GM23338 (cell line): ENCODE data around the gene STPG1. TPM values are rescaled to one million over a fixed set of nuclear protein-coding genes. Genes with fewer than 3 reads are reported as not detected.

Experiments used
- ATAC-seq: fragments of 200-7000 bp; cut with Tn5 transposase; 3 replicates; pipeline ENCODE4 v1.9.1; 2020
- DNase-seq: peaks from one replicate; pipeline ENCODE4 v3.0.0-alpha.2; 2015; ENCODE audit warnings: low spot score
- H2AFZ ChIP-seq: fragments of 200-600 bp; sonication (generic); 2 replicates; pipeline ENCODE4 v1.8.0; 2016; ENCODE audit warnings: antibody characterized with exemption, mild to moderate bottlenecking, moderate library complexity
- H3F3A ChIP-seq: fragments of 200-600 bp; sonication (generic); replicated peaks from 2 replicates; pipeline ENCODE4 v1.8.0; 2017; ENCODE audit warnings: antibody characterized with exemption, mixed run types, low read depth
- H3K27ac ChIP-seq: fragments of 200-600 bp; sonication (generic); 2 replicates; pipeline ENCODE4 v1.6.1; 2016; ENCODE audit warnings: low read depth
- H3K27me3 ChIP-seq: fragments of 200-600 bp; sonication (generic); 2 replicates; pipeline ENCODE4 v1.8.0; 2016; ENCODE audit warnings: mild to moderate bottlenecking, mixed run types, moderate library complexity; ENCODE audit not compliant: insufficient read depth
- H3K36me3 ChIP-seq: fragments of 200-600 bp; sonication (generic); 2 replicates; pipeline ENCODE4 v1.8.0; 2016; ENCODE audit warnings: mild to moderate bottlenecking; ENCODE audit not compliant: insufficient read depth
- H3K4me1 ChIP-seq: fragments of 200-600 bp; sonication (generic); 2 replicates; pipeline ENCODE4 v1.8.0; 2016; ENCODE audit warnings: mild to moderate bottlenecking, moderate library complexity; ENCODE audit not compliant: insufficient read depth
- H3K4me2 ChIP-seq: fragments of 200-600 bp; sonication (generic); 2 replicates; pipeline ENCODE4 v1.7.1; 2017; ENCODE audit warnings: mixed run types
- H3K4me3 ChIP-seq: fragments of 200-600 bp; sonication (generic); 2 replicates; pipeline ENCODE4 v1.6.1; 2016; ENCODE audit warnings: mixed run types
- H3K79me2 ChIP-seq: fragments of 200-600 bp; sonication (generic); replicated peaks from 2 replicates; pipeline ENCODE4 v1.8.0; 2017; ENCODE audit warnings: mild to moderate bottlenecking; ENCODE audit not compliant: insufficient read depth
- H3K9me2 ChIP-seq: fragments of 200-600 bp; sonication (generic); 2 replicates; pipeline ENCODE4 v1.8.0; 2017; ENCODE audit not compliant: insufficient read depth
- H4K20me1 ChIP-seq: fragments of 200-600 bp; sonication (generic); replicated peaks from 2 replicates; pipeline ENCODE4 v1.8.0; 2017; ENCODE audit warnings: mild to moderate bottlenecking; ENCODE audit not compliant: insufficient read depth
- H3K27ac Mint-ChIP-seq: 2 replicates; pipeline ENCODE4 v1.8.0; 2020; ENCODE audit warnings: inconsistent platforms, mild to moderate bottlenecking, moderate library complexity, mixed read lengths
- H3K27me3 Mint-ChIP-seq: 3 replicates; pipeline ENCODE4 v1.8.0; 2022; ENCODE audit warnings: low read depth, mild to moderate bottlenecking, moderate library complexity, mixed read lengths, inconsistent platforms; ENCODE audit not compliant: insufficient read depth, poor library complexity
- H3K36me3 Mint-ChIP-seq: 3 replicates; pipeline ENCODE4 v1.8.0; 2021; ENCODE audit warnings: low read depth, mild to moderate bottlenecking, inconsistent platforms, moderate library complexity, mixed read lengths
- H3K4me1 Mint-ChIP-seq: 3 replicates; pipeline ENCODE4 v1.8.0; 2020; ENCODE audit warnings: mild to moderate bottlenecking, inconsistent platforms, mixed read lengths
- H3K4me3 Mint-ChIP-seq: 3 replicates; pipeline ENCODE4 v1.8.0; 2021; ENCODE audit warnings: moderate library complexity, mild to moderate bottlenecking, inconsistent platforms, mixed read lengths
- H3K9me3 Mint-ChIP-seq: 3 replicates; pipeline ENCODE4 v1.8.0; 2020; ENCODE audit warnings: moderate library complexity, mild to moderate bottlenecking, inconsistent platforms, mixed read lengths
- CREB1 ChIP-seq: fragments of 250-450 bp; sonication (Bioruptor Pico); IDR thresholded peaks from 2 replicates; pipeline ENCODE4 v1.5.0; 2020; ENCODE audit warnings: low read depth, mild to moderate bottlenecking, moderate library complexity
- EZH2 ChIP-seq: fragments of 200-600 bp; sonication (generic); IDR thresholded peaks from one replicate; pipeline ENCODE4 v1.8.0; 2017; ENCODE audit warnings: antibody characterized with exemption, mild to moderate bottlenecking, low read depth; ENCODE audit not compliant: unreplicated experiment
- EZH2phosphoT487 ChIP-seq: fragments of 200-600 bp; sonication (generic); IDR thresholded peaks from one replicate; pipeline ENCODE4 v1.8.1; 2018; ENCODE audit warnings: antibody characterized with exemption; ENCODE audit not compliant: unreplicated experiment
- JUNB ChIP-seq: IDR thresholded peaks from one replicate; pipeline ENCODE4 v1.6.1; 2016; ENCODE audit warnings: antibody characterized with exemption; ENCODE audit not compliant: unreplicated experiment
- NANOG ChIP-seq: IDR thresholded peaks from 2 replicates; pipeline ENCODE4 v1.6.1; 2016; ENCODE audit warnings: antibody characterized with exemption, borderline replicate concordance
- POLR2AphosphoS5 ChIP-seq: IDR thresholded peaks from 2 replicates; pipeline ENCODE4 v1.6.1; 2016; ENCODE audit warnings: antibody characterized with exemption, low read depth
- ZNF114 ChIP-seq: fragments of 250-450 bp; sonication (Bioruptor Pico); IDR thresholded peaks from 2 replicates; pipeline ENCODE4 v1.5.0; 2020; ENCODE audit warnings: mild to moderate bottlenecking, moderate library complexity
- polyA plus RNA-seq: library from polyadenylated mRNA; unstranded; fragments of >200 nt; fragmentation: Nextera tagmentation; extraction: Ambion mirVana; gene quantifications from 2 replicates; pipeline ENCODE4 v1.2.1, GENCODE V29; 2016
- total RNA-seq: library from RNA; depleted of rRNA; stranded (reverse); fragments of >200 nt; shearing (Covaris generic); gene quantifications from 2 replicates; pipeline ENCODE4 v1.2.3, GENCODE V29; 2014
- TF ChIP-seq, protein P1 (sequence below): IDR thresholded peaks from one replicate; pipeline ENCODE4 v1.6.1; 2018; ENCODE audit warnings: antibody characterized with exemption; ENCODE audit not compliant: unreplicated experiment
- TF ChIP-seq, protein P2 (sequence below): IDR thresholded peaks from 2 replicates; pipeline ENCODE4 v1.6.1; 2016; ENCODE audit warnings: antibody characterized with exemption
- TF ChIP-seq, protein P3 (sequence below), 2 experiments: fragments of 200-600 bp in 1 of 2; sonication (generic) in 1 of 2; conservative IDR thresholded peaks; 2 replicates each; pipeline versions ENCODE4 v1.5.1 to v1.6.1; 2016 to 2017; ENCODE audit warnings: antibody characterized with exemption in 2 of 2, low read depth in 2 of 2, mild to moderate bottlenecking in 2 of 2, moderate library complexity in 1 of 2

Gene STPG1
- total and polyA plus RNA-seq, 2 experiments from 2014 or later: 8.2 to 11.4 TPM

DNA sequence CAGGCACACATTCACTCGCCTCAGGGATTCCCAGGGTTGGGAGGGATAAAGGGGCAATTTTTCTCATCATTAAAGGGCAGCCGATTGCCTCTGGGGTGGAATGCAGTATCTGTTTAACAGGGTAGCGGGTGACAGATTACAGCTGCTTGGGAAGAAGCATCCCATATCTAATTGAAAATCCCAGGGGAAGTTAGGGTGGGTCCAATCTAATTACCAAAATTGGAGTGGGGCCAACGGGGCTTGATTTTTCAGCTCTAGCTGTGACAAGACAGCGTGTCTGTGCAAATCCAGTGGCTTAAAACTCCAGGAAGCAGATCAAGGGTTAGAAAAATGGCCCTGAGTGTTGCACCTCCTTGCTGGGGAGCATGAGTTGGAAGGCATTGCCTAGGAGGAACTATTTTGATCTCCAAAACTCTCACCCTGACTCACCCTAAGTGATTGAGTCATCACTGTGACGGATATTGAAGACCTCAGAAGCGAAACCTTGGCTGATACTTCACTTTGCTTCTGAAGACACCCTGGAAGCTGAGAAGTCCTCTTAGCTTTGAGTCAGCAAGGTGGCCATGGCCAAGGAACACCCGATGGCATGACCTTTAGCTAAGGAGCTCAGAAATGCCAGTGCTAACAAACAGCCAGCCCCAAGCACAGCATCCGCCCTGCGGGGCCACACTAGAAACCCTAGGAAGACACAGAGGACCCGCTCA, 48.5 kb downstream of the STPG1 start (continued):
- TF ChIP-seq, protein P1, sequence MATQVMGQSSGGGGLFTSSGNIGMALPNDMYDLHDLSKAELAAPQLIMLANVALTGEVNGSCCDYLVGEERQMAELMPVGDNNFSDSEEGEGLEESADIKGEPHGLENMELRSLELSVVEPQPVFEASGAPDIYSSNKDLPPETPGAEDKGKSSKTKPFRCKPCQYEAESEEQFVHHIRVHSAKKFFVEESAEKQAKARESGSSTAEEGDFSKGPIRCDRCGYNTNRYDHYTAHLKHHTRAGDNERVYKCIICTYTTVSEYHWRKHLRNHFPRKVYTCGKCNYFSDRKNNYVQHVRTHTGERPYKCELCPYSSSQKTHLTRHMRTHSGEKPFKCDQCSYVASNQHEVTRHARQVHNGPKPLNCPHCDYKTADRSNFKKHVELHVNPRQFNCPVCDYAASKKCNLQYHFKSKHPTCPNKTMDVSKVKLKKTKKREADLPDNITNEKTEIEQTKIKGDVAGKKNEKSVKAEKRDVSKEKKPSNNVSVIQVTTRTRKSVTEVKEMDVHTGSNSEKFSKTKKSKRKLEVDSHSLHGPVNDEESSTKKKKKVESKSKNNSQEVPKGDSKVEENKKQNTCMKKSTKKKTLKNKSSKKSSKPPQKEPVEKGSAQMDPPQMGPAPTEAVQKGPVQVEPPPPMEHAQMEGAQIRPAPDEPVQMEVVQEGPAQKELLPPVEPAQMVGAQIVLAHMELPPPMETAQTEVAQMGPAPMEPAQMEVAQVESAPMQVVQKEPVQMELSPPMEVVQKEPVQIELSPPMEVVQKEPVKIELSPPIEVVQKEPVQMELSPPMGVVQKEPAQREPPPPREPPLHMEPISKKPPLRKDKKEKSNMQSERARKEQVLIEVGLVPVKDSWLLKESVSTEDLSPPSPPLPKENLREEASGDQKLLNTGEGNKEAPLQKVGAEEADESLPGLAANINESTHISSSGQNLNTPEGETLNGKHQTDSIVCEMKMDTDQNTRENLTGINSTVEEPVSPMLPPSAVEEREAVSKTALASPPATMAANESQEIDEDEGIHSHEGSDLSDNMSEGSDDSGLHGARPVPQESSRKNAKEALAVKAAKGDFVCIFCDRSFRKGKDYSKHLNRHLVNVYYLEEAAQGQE: no peak
- TF ChIP-seq, protein P2, sequence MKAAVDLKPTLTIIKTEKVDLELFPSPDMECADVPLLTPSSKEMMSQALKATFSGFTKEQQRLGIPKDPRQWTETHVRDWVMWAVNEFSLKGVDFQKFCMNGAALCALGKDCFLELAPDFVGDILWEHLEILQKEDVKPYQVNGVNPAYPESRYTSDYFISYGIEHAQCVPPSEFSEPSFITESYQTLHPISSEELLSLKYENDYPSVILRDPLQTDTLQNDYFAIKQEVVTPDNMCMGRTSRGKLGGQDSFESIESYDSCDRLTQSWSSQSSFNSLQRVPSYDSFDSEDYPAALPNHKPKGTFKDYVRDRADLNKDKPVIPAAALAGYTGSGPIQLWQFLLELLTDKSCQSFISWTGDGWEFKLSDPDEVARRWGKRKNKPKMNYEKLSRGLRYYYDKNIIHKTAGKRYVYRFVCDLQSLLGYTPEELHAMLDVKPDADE: no peak
- TF ChIP-seq NANOG: no peak
- no peak for TF ChIP-seq POLR2AphosphoS5
- TF ChIP-seq ZNF114 (CRISPR knock-in tag): no peak
- TF ChIP-seq, protein P3, sequence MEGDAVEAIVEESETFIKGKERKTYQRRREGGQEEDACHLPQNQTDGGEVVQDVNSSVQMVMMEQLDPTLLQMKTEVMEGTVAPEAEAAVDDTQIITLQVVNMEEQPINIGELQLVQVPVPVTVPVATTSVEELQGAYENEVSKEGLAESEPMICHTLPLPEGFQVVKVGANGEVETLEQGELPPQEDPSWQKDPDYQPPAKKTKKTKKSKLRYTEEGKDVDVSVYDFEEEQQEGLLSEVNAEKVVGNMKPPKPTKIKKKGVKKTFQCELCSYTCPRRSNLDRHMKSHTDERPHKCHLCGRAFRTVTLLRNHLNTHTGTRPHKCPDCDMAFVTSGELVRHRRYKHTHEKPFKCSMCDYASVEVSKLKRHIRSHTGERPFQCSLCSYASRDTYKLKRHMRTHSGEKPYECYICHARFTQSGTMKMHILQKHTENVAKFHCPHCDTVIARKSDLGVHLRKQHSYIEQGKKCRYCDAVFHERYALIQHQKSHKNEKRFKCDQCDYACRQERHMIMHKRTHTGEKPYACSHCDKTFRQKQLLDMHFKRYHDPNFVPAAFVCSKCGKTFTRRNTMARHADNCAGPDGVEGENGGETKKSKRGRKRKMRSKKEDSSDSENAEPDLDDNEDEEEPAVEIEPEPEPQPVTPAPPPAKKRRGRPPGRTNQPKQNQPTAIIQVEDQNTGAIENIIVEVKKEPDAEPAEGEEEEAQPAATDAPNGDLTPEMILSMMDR (conservative IDR thresholded peaks at IDR 0.05; ENCODE audit: low read depth in 2 of 2): no peak
- TF ChIP-seq CREB1 (CRISPR knock-in tag): no peak
- TF ChIP-seq EZH2phosphoT487: no peak

DNA sequence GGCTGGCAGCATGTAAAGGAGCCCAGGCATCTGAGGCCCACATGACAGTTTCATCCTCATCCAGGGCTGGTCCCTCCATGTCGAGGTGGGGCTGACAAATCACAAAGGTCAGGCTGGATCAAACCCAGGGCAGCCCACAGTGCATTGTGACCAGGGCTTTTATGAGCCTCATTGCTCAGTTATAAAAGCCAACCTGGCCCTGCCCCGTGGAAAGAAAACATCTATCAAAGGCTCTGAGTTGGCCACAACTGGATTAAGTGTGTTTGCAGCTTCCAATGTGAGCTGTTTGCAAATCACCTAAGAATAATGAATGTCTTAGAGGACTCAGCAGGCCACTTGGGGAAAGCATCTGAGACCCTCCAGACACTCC, 49.0 kb downstream of the STPG1 start:
- no peak for TF ChIP-seq POLR2AphosphoS5
- TF ChIP-seq, protein P3 (conservative IDR thresholded peaks at IDR 0.05; ENCODE audit: low read depth in 2 of 2): no peak
- no peak for TF ChIP-seq ZNF114 (CRISPR knock-in tag)
- TF ChIP-seq, protein P2: no peak
- TF ChIP-seq EZH2: no peak
- no peak for TF ChIP-seq JUNB
- TF ChIP-seq EZH2phosphoT487: no peak
- no peak for TF ChIP-seq NANOG
- DNase-seq (no peak), ATAC-seq (no peak; the same call in 1 of the 3 replicates)
- Histone ChIP-seq H3K79me2 (no peaks in the 10 kb centered on the region), H2AFZ (no peak overlapping the region), H4K20me1 (no peaks in the 10 kb centered on the region), H3K4me3 (no peak overlapping the region), H3K27ac (no peak overlapping the region), H3F3A (no peaks in the 10 kb centered on the region), H3K27me3 (no peaks in the 10 kb centered on the region), H3K4me1 (no peaks in the 10 kb centered on the region), H3K36me3 (no peaks in the 10 kb centered on the region), H3K9me2 (no peaks in the 10 kb centered on the region), H3K4me2 (no peak overlapping the region)
- no peak overlapping the region for H3K4me3 Mint-ChIP-seq
- no peaks in the 10 kb centered on the region for H3K9me3 Mint-ChIP-seq
- H3K27ac Mint-ChIP-seq: no peak overlapping the region
- H3K27me3 Mint-ChIP-seq: peaks cover 2% of the 10 kb centered on the region
- H3K36me3 Mint-ChIP-seq: no peaks in the 10 kb centered on the region
- peaks cover 6% of the 10 kb centered on the region; the same call in 1 of the 3 replicates for H3K4me1 Mint-ChIP-seq
